AG09309 (cell line): Measurements from ENCODE around the gene TMA7.
A peak's percentile ranks its signal among the peaks of the same experiment; 100 is the strongest.
"Not testable (repeated sequence)": the region's sequence is repeated elsewhere in the genome, so short reads cannot be mapped to it uniquely, and the experiment has no call there.

Experiments
- DNase-seq: peaks from one replicate; pipeline ENCODE4 v3.0.0-alpha.2; 2010; ENCODE audit warnings: low read depth
- H3K4me3 ChIP-seq: 2 replicates; pipeline ENCODE4 v1.5.1; 2011; ENCODE audit warnings: mild to moderate bottlenecking, low read depth, low read length, moderate library complexity; ENCODE audit not compliant: control insufficient read depth
- CTCF ChIP-seq: IDR thresholded peaks from 2 replicates; pipeline ENCODE4 v1.5.1; 2011; ENCODE audit warnings: mild to moderate bottlenecking, low read depth, low read length, inconsistent platforms; ENCODE audit not compliant: insufficient read depth, control insufficient read depth; ENCODE audit errors: missing control alignments

The TMA7 gene

DNA sequence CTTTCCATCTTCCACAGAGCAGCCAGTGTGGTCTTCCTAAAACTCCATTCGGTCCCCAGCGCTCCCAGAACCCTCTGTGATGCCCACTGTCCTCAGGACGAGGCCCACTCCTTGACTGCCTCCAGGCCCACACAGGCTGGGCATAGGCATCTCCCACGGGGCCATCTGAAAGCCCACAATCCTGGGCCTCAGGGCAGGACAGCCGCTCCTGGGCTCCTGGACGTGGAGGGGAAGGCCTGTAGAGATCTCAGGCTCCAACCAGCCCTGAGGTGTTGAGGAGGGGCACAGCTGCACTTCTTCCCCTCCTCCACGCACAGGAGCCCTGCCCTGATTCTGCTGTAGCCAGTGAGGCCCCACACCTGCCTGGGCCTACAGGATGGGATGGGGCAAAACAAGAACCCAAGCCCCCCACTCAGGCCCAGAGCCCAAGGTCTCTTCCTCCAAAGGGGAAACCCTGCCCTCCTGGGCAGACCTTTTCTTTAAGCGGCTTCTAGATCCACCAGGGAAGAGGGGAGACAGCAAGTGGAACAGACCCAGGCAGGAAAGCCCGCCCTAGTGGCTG, 38.0 kb downstream of the TMA7 start:
- no peak overlapping the region for H3K4me3 ChIP-seq
- TF ChIP-seq CTCF, result no peak
- no peak for DNase-seq

- TF ChIP-seq CTCF, result no peak
- DNase-seq, result no peak
- no peak overlapping the region for H3K4me3 ChIP-seq
Observed at GRCh38 chr3:48478626-48479555, 38.8 kb downstream of the TMA7 start.

GRCh38 chr3:48480891-48481290, 40.8 kb downstream of the TMA7 start:
- not testable (repeated sequence) for DNase-seq, H3K4me3 ChIP-seq

DNA sequence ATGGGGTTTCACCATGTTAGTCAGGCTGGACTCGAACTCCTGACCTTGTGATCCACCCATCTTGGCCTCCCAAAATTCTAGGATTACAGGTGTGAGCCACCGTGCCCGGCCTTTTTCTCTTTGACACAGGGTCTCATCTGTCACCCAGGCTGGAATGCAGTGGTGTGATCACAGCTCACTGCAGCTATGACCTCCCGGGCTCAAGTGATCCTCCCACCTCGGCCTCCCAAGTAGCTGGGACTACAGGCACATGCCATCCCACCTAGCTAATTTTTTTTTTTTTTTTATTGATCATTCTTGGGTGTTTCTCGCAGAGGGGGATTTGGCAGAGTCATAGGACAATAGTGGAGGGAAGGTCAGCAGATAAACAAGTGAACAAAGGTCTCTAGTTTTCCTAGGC, 42.8 kb downstream of the TMA7 start:
- H3K4me3 ChIP-seq, DNase-seq: not testable (repeated sequence)

GRCh38 chr3:48486952-48487351, 46.9 kb downstream of the TMA7 start:
- TF ChIP-seq CTCF, result no peak
- DNase-seq, result no peak
- H3K4me3 ChIP-seq, result no peak overlapping the region

- DNase-seq, result peak; percentile 56
- no peak for TF ChIP-seq CTCF
Observed at GRCh38 chr3:48492461-48493202, 52.6 kb downstream of the TMA7 start.

GRCh38 chr3:48493203-48493501, 53.1 kb downstream of the TMA7 start:
- no peak for TF ChIP-seq CTCF
- H3K4me3 ChIP-seq, result no peak overlapping the region
- no peak for DNase-seq

More at GRCh38 chr3:48492461-48493202, 52.6 kb downstream of the TMA7 start:
- H3K4me3 ChIP-seq, result no peak overlapping the region
